SIG-M5 treated with dmso at 0.1 percent for 504 hours (cell line): ENCODE data around the gene KANK2.
"Not testable (repeated sequence)": the region's sequence is repeated elsewhere in the genome, so short reads cannot be mapped to it uniquely, and the experiment has no call there.

Experiments
- DNase-seq: peaks from one replicate; lab custom pipeline; 2025; ENCODE audit not compliant: unreplicated experiment; lab: John Stamatoyannopoulos, UW

KANK2 gene

DNA sequence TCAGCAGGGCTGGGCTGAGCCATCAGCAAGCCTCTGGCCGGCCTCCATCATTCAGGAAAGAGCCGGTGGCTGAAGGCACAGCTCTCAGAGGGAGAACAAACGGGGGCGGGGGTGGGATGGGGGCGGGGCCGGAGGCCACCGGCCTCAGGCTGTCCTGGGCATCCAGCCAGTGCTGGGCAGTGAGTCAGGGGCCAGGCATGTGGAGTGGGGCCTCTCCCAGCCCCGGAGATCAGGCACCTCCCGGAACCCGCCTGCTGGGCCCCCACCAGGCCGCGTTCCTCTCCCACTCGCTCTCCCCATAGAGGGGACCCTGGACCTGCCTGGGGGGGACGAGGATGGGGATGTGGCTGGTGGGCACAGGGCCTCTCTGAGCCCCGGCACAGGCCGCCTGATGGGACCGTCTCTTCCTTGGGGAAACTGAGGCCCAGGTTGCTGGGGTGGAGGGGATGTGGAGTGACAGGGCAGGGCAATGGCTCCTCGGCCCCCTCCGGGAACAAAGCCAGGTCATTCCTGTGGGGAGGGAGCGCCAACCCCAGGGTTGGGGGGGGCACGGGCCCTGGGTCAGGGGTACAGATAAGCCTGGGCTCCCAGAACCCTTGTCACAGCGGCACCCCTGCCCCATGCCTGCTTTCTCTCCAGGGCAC, 54.7 kb downstream of the KANK2 start:
- no peak for DNase-seq

DNA sequence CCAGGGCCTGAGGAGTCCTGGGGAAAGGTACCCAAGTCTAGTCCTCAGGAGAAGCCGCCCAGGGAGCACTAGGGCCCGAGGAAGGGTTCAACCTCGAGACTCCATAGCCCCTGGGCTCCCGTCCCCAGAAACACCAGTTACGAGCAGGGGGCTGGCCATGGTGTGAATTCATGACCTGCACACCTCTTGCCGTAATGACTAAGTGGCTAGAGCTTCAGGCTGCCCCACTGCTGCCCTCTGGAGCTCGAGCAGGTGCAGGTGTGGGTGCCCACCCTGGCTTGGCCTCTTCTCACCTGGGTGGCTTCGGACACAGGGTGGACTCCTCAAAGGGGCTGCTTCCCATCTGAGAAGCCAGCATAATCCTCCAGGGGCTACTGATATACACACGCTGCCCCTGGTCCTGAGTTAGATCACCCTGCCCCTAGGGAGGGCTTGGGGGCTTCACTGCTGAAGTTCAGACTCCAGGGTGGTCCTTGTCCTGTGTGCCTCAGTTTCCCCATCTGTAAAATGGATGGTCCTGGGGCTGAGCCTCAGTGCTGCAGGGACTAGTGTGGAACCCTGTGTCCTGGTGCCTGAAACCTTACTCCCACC, 55.3 kb downstream of the KANK2 start:
- no peak for DNase-seq

DNA sequence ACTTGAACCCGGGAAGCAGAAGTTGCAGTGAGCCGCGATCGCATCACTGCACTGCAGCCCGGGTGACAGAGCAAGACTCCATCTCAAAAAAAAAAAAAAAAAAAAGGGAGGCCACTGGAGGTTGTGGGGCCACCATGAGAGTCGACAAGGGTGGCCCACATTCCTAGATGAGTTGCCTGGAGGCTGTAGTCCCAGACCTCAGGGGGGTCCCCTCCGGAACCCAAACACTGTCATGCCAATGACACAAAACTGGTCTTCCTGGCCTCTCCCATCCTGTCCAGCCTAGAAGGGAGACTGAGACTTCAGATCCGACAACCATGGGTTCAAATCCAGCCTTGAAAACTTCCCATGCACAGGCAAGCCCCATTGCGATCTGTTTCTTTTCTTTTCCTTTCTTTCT, 56.4 kb downstream of the KANK2 start:
- DNase-seq = no peak

DNA sequence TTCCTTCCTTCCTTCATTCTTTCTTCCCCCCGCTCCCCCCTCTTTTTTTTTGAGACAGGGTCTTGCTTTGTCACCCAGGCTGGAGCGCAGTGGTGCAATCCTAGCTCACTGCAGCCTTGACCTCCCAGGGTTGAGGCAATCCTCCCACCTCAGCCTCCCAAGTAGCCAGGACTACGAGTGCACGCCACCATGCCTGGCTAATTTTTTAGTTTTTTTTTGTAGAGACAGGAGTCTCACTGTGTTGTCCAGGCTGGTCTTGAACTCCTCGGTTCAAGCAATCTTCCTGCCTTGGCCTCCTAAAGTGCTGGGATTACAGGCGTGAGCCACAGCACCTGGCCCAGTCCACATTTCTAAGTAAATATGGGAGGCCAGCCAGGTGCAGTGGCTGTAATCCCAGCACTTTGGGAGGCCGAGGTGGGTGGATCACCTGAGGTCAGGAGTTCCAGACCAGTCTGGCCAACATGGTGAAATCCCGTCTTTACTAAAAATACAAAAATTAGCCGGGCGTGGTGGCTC, 57.3 kb downstream of the KANK2 start:
- DNase-seq = not testable (repeated sequence)

DNA sequence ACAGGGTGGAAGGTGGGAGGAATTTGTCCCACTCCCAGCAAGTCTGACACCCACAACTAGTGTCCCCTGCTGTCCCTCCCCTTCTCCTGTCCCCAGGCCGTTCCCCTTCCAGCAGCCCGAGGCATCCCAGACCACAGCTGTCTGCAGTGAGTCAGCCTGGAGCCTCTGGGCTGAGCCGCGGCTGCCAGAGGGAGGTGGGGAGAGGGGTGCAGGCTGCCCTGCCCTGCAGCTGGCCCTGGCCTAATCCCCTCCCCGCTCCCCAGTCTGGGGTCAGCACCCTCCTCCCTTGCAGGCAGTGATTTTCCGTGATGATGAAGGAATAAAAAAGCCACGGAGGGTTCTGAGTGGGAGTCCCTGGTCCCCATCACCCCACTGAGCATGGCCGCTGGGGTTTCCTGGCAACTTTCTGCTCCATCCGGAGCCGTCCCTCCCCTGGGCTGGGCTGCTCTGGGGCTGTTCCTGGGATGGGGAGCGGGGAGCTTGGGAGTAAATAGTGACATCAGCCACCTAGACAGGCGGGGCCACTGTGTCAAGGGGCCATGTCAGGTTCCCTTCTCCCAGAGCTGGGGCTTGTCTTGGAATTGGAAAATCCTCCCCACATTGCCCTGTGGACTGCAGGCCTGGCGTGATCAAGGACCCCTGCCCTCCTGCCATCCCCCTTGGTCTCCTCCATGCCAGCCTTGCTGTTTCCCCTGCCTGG, 58.6 kb downstream of the KANK2 start:
- peak; percentile 37 for DNase-seq

GRCh38 chr19:11137542-11138384, 59.6 kb downstream of the KANK2 start:
- peak; percentile 47 for DNase-seq

GRCh38 chr19:11136400-11137101, 60.8 kb downstream of the KANK2 start:
- DNase-seq = no peak

DNA sequence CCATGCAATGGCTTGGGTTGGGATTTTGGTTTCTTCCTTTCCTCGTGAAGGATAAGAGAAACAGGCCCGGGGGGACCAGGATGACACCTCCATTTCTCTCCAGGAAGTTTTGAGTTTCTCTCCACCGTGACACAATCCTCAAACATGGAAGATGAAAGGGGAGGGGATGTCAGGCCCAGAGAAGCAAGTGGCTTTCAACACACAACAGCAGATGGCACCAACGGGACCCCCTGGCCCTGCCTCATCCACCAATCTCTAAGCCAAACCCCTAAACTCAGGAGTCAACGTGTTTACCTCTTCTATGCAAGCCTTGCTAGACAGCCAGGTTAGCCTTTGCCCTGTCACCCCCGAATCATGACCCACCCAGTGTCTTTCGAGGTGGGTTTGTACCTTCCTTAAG, 65.9 kb downstream of the KANK2 start:
- DNase-seq = no peak

GRCh38 chr19:11130824-11131455, 66.4 kb downstream of the KANK2 start:
- DNase-seq = peak; percentile 83

DNA sequence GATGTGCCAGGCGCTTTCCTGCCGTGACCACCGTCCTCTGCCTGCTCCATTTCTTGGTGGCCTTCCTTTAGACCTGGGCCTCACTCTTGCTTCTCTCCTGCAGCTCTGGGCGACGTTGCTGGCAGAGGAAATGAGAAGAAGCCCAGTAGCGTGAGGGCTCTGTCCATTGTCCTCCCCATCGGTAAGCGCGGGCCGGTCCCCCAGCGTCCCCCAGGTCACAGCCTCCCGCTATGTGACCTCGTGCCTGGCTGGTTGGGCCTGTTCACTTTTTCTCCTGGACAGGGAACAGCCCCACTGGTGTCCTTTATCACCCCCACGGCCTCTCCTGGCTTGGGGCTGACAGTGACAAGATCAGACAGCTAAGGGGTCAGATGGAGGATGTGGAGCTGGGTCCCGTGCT, 69.4 kb downstream of the KANK2 start:
- no peak for DNase-seq

GRCh38 chr19:11125994-11126685, 71.2 kb downstream of the KANK2 start:
- peak; percentile 21 for DNase-seq

GRCh38 chr19:11124157-11124556, 73.2 kb downstream of the KANK2 start:
- DNase-seq = not testable (repeated sequence)

GRCh38 chr19:11123114-11123513, 74.2 kb downstream of the KANK2 start:
- no peak for DNase-seq

DNA sequence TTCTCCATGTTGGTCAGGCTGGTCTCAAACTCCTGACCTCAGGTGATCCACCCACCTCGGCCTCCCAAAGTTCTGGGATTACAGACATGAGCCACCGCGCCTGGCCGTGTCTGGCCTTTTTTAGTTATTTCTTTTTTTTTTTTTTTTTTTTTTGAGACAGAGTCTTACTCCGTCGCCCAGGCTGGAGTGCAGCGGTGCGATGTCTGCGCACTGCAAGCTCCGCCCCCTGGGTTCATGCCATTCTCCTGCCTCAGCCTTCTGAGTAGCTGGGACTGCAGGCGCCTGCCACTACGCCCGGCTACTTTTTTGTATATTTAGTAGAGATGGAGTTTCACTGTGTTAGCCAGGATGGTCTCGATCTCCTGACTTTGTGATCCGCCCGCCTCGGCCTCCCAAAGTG, 75.4 kb downstream of the KANK2 start:
- DNase-seq = not testable (repeated sequence)

GRCh38 chr19:11116507-11116906, 80.8 kb downstream of the KANK2 start:
- DNase-seq = no peak

- DNase-seq = no peak
These were observed 81.4 kb downstream of the KANK2 start for GRCh38 chr19:11115895-11116446.

GRCh38 chr19:11115042-11115441, 82.3 kb downstream of the KANK2 start:
- DNase-seq = no peak
